IPS-20b (cell line): ENCODE data around the gene CNGA2.

Experiments used
- H3K27ac ChIP-seq: one replicate; pipeline ENCODE4 v1.5.1; 2013; ENCODE audit warnings: low read length
- H3K27me3 ChIP-seq: 2 replicates; pipeline ENCODE4 v1.6.1; 2013; ENCODE audit warnings: mild to moderate bottlenecking, low read length, inconsistent platforms; ENCODE audit not compliant: insufficient read depth
- H3K36me3 ChIP-seq: 2 replicates; pipeline ENCODE4 v1.6.1; 2013; ENCODE audit warnings: low read depth, mild to moderate bottlenecking, inconsistent platforms, low read length, moderate library complexity; ENCODE audit not compliant: insufficient read depth
- H3K4me1 ChIP-seq: 2 replicates; pipeline ENCODE4 v1.6.1; 2013; ENCODE audit warnings: mild to moderate bottlenecking, control low read depth, inconsistent platforms, low read length, moderate library complexity; ENCODE audit not compliant: insufficient read depth
- H3K4me3 ChIP-seq: 2 replicates; pipeline ENCODE4 v1.5.1; 2013; ENCODE audit warnings: mild to moderate bottlenecking, low read length, inconsistent platforms
- H3K9ac ChIP-seq: 2 replicates; pipeline ENCODE4 v1.6.1; 2013; ENCODE audit warnings: low read depth, mild to moderate bottlenecking, inconsistent platforms, low read length, moderate library complexity
- H3K9me3 ChIP-seq: 2 replicates; pipeline ENCODE4 v1.6.1; 2013; ENCODE audit warnings: mild to moderate bottlenecking, low read depth, low read length, inconsistent platforms; ENCODE audit not compliant: insufficient read depth

CNGA2 gene

DNA sequence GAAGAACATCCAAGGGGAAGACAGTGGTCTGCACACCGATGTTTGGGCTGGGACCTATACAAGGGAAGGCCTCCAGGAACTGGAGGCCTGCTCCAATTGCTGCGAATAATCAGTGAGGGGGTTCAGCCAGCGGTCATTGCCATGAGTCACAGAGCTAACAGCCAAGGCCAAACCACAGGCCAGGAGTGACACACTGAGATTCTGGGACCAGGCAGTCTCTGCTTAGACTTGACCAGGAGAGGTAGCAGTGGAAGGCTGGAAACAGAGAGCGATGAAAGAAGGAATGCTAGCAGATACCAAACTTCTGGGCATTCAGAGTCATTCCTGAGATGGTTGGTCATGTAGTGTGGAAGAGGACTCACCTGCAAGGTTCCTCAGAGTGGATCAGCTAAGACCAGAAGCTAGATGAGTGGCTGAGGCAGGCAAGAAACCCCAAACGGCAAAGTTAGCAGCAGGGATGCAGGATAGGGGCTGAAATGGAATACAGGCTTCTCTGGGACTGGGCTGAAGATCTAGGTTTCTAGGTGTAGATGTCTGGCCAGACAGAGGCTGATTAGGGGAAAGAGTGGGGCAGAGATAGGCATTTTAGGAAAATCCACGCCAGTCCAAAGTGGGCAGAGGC is 54.7 kb downstream of the CNGA2 start:
- H3K27ac ChIP-seq: no peak overlapping the region
- H3K9ac ChIP-seq: no peak overlapping the region
- no peak overlapping the region for H3K4me3 ChIP-seq
- no peaks in the 10 kb centered on the region for H3K27me3 ChIP-seq
- no peaks in the 10 kb centered on the region for H3K4me1 ChIP-seq
- H3K9me3 ChIP-seq: no peaks in the 10 kb centered on the region
- H3K36me3 ChIP-seq: no peaks in the 10 kb centered on the region

DNA sequence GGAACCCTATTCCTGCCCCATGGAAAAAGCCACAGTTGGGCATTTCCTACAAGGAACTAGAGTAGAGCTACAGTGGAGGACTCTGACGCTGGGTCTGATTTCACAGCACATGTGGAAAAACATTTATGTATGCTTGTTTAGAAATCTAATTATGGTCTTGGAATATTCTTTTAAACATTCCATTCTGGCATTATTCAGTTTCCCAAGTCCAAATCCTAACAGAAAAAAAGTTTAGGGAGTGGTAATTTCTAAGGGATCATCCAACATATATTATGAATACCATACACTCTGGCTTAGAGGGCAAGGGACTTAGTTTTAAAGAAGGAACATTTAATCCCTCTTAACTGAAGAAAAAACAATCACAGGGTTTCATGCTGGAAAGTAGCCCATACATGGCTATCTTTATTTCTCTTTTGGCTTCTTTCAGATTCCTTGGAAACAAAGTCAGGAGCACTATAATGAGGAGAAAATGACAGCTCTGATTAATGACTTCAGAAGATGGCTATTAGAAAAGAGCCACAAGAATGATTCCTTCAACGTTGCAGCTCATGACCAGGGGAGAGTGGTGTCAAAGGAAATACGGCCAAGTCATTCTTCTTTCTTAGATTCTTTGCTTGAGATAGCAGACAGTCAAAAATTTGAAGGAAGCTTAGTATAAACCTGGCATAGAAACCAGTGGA is 56.1 kb downstream of the CNGA2 start:
- no peak overlapping the region for H3K4me3 ChIP-seq
- H3K27ac ChIP-seq: no peak overlapping the region
- H3K27me3 ChIP-seq: no peaks in the 10 kb centered on the region
- H3K9ac ChIP-seq: no peak overlapping the region
- H3K36me3 ChIP-seq: no peaks in the 10 kb centered on the region
- H3K4me1 ChIP-seq: no peaks in the 10 kb centered on the region
- no peaks in the 10 kb centered on the region for H3K9me3 ChIP-seq

DNA sequence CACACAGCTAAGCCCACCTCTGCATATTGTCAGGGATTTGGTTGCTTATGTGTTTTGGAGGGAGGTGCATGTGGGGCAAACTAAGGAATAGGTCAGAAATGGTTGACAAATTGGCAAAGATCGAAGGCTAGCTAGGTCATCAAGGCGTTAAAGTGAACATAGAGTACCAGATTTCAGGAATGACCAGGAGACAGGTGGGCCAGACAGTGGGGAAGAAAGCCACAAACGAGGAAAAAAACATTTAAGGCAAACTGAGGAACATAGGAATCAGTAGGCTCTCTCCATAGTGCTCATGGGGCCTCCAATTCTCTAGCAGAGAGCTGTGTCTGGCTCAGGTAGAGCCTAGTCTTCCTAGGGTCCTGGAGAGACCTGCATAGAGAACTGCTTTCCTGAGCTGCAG is 57.4 kb downstream of the CNGA2 start:
- H3K9ac ChIP-seq: no peak overlapping the region
- no peaks in the 10 kb centered on the region for H3K9me3 ChIP-seq
- H3K4me3 ChIP-seq: no peak overlapping the region
- H3K27me3 ChIP-seq: no peaks in the 10 kb centered on the region
- no peaks in the 10 kb centered on the region for H3K36me3 ChIP-seq
- no peaks in the 10 kb centered on the region for H3K4me1 ChIP-seq
- no peak overlapping the region for H3K27ac ChIP-seq

DNA sequence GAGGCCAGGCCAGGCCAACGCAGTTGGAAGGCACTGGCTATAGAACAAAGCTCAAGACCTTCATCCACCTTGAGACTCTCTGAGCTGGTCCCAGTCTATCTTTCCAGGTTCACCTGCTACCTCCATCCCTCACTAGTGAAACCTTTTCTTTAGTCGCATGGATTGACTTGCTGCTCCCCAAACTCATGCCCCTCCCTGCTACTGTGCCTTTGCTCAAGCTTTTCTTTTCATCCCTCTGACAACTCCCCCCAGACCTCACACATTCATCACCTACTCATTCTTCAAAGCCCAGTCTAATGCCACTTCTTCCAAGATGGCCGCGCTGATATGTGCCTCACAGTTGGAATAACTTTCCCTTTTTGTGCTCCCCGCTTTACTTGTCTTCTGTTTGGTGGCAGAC is 58.0 kb downstream of the CNGA2 start:
- H3K36me3 ChIP-seq: no peaks in the 10 kb centered on the region
- H3K9me3 ChIP-seq: no peaks in the 10 kb centered on the region
- H3K27me3 ChIP-seq: no peaks in the 10 kb centered on the region
- no peaks in the 10 kb centered on the region for H3K4me1 ChIP-seq
- H3K9ac ChIP-seq: no peak overlapping the region
- no peak overlapping the region for H3K27ac ChIP-seq
- no peak overlapping the region for H3K4me3 ChIP-seq

DNA sequence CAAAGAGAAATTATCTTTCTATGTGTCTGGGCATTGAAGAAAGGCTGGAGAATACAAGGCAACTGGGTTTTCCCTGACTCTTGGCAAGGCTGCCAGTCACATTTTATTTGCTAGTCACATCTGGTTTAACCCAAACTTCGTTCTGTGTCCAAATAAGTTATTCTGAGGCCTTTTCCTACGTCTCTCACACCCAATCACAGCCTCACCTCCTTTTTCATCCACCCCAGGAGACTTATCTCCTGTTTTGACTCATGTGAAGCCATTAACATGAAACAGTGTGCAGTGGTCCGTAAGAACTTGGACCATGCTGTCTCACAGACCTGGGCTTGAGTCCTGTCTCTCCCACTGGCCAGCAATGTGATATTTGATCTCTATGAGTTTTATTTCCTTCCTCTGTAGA is 59.3 kb downstream of the CNGA2 start:
- H3K9ac ChIP-seq: no peak overlapping the region
- H3K4me3 ChIP-seq: no peak overlapping the region
- H3K27me3 ChIP-seq: no peaks in the 10 kb centered on the region
- H3K4me1 ChIP-seq: no peaks in the 10 kb centered on the region
- no peaks in the 10 kb centered on the region for H3K9me3 ChIP-seq
- no peak overlapping the region for H3K27ac ChIP-seq
- no peaks in the 10 kb centered on the region for H3K36me3 ChIP-seq
